Body of pancreas (tissue), 4 donors: ENCODE measurements around the gene TOMM70. TPM values are rescaled to one million over a fixed set of nuclear protein-coding genes. Genes with fewer than 3 reads are reported as not detected.

Experiments used
- ATAC-seq: fragments of 150-250 bp; one replicate; pipeline ENCODE4 v1.9.1; 2016
- DNase-seq, 4 donors: peaks; one replicate each; pipeline ENCODE4 v3.0.0-alpha.2; 2019
- H3K27ac ChIP-seq, 4 donors: fragments of 200-600 bp; sonication (generic); 1 replicate in 3 of 4; 2 replicates in 1 of 4; pipeline versions ENCODE4 v1.5.1 to v1.6.1; 2016 to 2019; ENCODE audit warnings: mild to moderate bottlenecking in 1 of 4, mixed read lengths in 1 of 4, moderate library complexity in 1 of 4
- H3K27me3 ChIP-seq, 2 donors: fragments of 200-600 bp; sonication (generic); one replicate each; pipeline ENCODE4 v1.6.0; 2016; ENCODE audit warnings: mild to moderate bottlenecking in 1 of 2
- H3K36me3 ChIP-seq, 2 donors: fragments of 200-600 bp; sonication (generic); replicated peaks in 1 of 2; 2 replicates each; pipeline ENCODE4 v1.5.1; 2016; ENCODE audit warnings: low read depth in 2 of 2; ENCODE audit not compliant: insufficient read depth in 1 of 2
- H3K4me1 ChIP-seq: fragments of 200-600 bp; sonication (generic); one replicate; pipeline ENCODE4 v1.6.0; 2016
- H3K4me3 ChIP-seq, 2 donors: fragments of 200-600 bp; sonication (generic); 1 replicate in 1 of 2; 2 replicates in 1 of 2; pipeline ENCODE4 v1.5.1; 2016 to 2019
- H3K9me3 ChIP-seq, 3 donors: fragments of 200-600 bp; sonication (generic); 1 replicate in 2 of 3; 2 replicates in 1 of 3; pipeline ENCODE4 v1.5.1; 2016
- CTCF ChIP-seq, 7 experiments: fragments of 450-650 bp in 4 of 7; fragments of 200-600 bp in 3 of 7; sonication (generic) in 3 of 7; IDR thresholded peaks; one replicate each; pipeline ENCODE4 v1.5.1; 2016 to 2019; ENCODE audit warnings: antibody characterized with exemption in 7 of 7
- POLR2A ChIP-seq, 3 donors: fragments of 450-650 bp; IDR thresholded peaks; one replicate each; pipeline ENCODE4 v1.6.1; 2016; ENCODE audit warnings: antibody characterized with exemption in 3 of 3, mild to moderate bottlenecking in 2 of 3
- WGBS, 2 donors: methylation state at CpG; one replicate each; pipeline ENCODE4 v1.1.5; 2017; 5-methylcytosine and 5-hydroxymethylcytosine counted together
- intact Hi-C: fragments of 100-400 bp; cut with DNase I; formaldehyde crosslinking; loops from one replicate; pipeline ENCODE4 v1.15.1; 2023
- total RNA-seq, 2 donors: library from RNA; depleted of rRNA; stranded (reverse); fragments of >200 nt; gene quantifications; one replicate each; pipeline ENCODE4 v1.1.0, GENCODE V29; 2016

TOMM70 gene
- total RNA-seq, 2 donors from 2014 or later = 17.1 to 25.9 TPM

- no peak for DNase-seq
- no peaks in the 10 kb centered on the region for H3K27me3 ChIP-seq
- TF ChIP-seq CTCF (IDR thresholded peaks at IDR 0.05) = no peak
- TF ChIP-seq POLR2A (IDR thresholded peaks at IDR 0.05) = no peak
- no peaks in the 10 kb centered on the region for H3K36me3 ChIP-seq
- no peak for ATAC-seq
- intact Hi-C loops = no loop called here
- H3K4me3 ChIP-seq = peak overlapping the region in 1 of 2 donors; percentile 43
- H3K4me1 ChIP-seq = peaks cover 13% of the 10 kb centered on the region
- no peaks in the 10 kb centered on the region for H3K9me3 ChIP-seq
- peak overlapping the region; percentile 25 to 87 (median 86) for H3K27ac ChIP-seq
- 26 to 29% methylated on average over 14 of the region's 14 CpGs for WGBS, 2 donors
These were observed 66.9 kb downstream of the TOMM70 start for GRCh38 chr3:100333970-100334487.

- intact Hi-C loops = no loop called here
- DNase-seq = no peak
- Histone ChIP-seq H3K9me3 (no peaks in the 10 kb centered on the region), H3K27ac (no peak overlapping the region), H3K36me3 (no peaks in the 10 kb centered on the region), H3K4me3 (no peak overlapping the region), H3K4me1 (peaks cover 13% of the 10 kb centered on the region), H3K27me3 (no peaks in the 10 kb centered on the region)
- ATAC-seq = no peak
- TF ChIP-seq POLR2A (IDR thresholded peaks at IDR 0.05) (no peak), CTCF (IDR thresholded peaks at IDR 0.05) (no peak)
These were observed 67.8 kb downstream of the TOMM70 start for GRCh38 chr3:100333051-100333450.

- H3K36me3 ChIP-seq = no peaks in the 10 kb centered on the region
- TF ChIP-seq CTCF (IDR thresholded peaks at IDR 0.05) = no peak
- TF ChIP-seq POLR2A (IDR thresholded peaks at IDR 0.05) = no peak
- peaks cover 13% of the 10 kb centered on the region for H3K4me1 ChIP-seq
- H3K27me3 ChIP-seq = no peaks in the 10 kb centered on the region
- no peak overlapping the region for H3K27ac ChIP-seq
- no peak overlapping the region for H3K4me3 ChIP-seq
- no peak for DNase-seq
- ATAC-seq = no peak
- H3K9me3 ChIP-seq = no peaks in the 10 kb centered on the region
- WGBS, 2 donors = 88 to 92% methylated on average over 4 of the region's 4 CpGs
- intact Hi-C loops = no loop called here
These were observed 69.2 kb downstream of the TOMM70 start for GRCh38 chr3:100331660-100332059.

GRCh38 chr3:100330651-100331050 lies 70.2 kb downstream of the TOMM70 start:
- DNase-seq = no peak

More at GRCh38 chr3:100330651-100331050, 70.2 kb downstream of the TOMM70 start:
- no peaks in the 10 kb centered on the region for H3K36me3 ChIP-seq
- no peaks in the 10 kb centered on the region for H3K9me3 ChIP-seq
- H3K27me3 ChIP-seq = no peaks in the 10 kb centered on the region
- H3K4me3 ChIP-seq = no peak overlapping the region
- intact Hi-C loops = no loop called here
- WGBS, 2 donors = 89 to 95% methylated on average over 5 of the region's 5 CpGs
- no peak for ATAC-seq
- H3K27ac ChIP-seq = no peak overlapping the region
- TF ChIP-seq POLR2A (IDR thresholded peaks at IDR 0.05) (no peak), CTCF (IDR thresholded peaks at IDR 0.05) (no peak)
- H3K4me1 ChIP-seq = peaks cover 8% of the 10 kb centered on the region
